ENCODE results near the gene APOBEC3B. TPM values are rescaled to one million over a fixed set of nuclear protein-coding genes. Genes with fewer than 3 reads are reported as not detected.
"Not testable (repeated sequence)": the region's sequence is repeated elsewhere in the genome, so short reads cannot be mapped to it uniquely, and the experiment has no call there.

The APOBEC3B gene
- total RNA-seq, 2 donors from 2014 or later: 0.64 to 12.4 TPM

DNA sequence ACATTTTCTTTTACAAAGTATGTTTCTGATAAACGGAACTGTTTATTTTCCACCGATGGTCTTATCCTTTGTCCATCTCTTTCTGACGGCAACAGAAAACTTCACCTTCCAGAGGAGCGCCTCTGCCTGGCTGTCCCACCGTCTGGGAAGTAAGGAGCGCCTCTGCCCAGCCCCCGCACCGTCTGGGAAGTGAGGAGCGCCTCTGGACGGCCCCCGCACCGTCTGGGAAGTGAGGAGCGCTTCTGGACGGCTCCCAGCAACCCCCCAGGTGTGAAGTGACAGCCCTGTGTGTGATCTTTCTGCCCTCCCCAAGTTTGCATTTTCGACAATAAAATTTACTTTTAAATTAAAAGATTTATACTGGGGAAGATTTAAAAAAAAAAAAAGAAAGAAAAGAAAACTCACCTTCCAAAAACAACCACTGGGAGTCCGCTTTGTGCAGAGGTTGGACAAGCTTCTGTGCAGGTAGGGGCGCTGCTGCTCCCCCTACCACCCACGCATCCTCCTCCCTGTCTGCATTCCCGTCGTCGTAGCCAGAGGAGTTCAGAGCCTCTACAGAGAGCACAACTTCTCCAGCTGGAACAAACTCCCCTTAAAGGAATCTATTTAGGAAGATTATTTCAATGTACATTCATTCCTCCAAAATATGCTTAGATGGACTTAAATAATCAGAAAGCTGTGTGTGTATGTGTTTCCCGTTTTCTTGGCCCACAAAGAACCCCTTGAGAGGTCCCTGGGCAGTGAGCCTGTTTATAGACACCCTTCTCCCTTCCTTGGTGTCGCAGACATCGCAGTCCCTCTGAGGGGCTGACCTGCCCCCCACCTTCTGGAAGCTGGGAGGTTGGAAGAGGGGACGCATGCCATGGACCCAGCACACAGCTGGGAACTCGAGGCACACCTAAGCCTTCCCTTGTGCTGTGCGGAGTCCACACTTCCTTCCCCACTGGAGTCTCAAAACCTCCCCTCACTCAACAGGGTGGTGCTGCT lies 849 bp upstream of the APOBEC3B start:
- peak in 1 of 2 donors; percentile 17 for ATAC-seq
- Mint-ChIP-seq H3K4me3 (peak overlapping the region; percentile 82), H3K4me1 (ENCODE audit: low read depth in 2 of 2) (peaks cover 0 to 23% of the 10 kb centered on the region in 2 donors)

DNA sequence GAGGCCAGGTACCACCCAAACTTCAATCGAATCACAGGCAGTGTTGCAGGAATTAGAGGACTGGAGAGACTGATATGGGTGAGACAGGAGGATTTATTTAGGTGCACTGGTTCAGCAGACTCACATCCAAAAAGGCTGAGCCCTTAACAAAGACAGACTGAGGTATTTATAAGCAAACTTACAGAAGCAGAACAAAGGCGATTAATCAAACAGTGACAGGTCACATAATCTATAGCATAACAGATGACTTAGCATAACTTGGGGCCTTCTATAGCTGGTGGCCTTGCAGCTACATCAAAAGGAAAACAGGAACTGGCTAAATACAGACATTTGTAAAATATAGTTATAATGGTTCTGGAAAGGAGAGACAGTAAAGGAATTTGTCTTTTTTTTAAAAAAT lies 2.1 kb downstream of the APOBEC3B start:
- no peak for ATAC-seq
- Mint-ChIP-seq H3K4me1 (ENCODE audit: low read depth in 2 of 2) (peaks cover 0 to 24% of the 10 kb centered on the region in 2 donors), H3K9me3 (no peaks in the 10 kb centered on the region), H3K27me3 (no peaks in the 10 kb centered on the region), H3K4me3 (no peak overlapping the region), H3K27ac (no peak overlapping the region), H3K36me3 (no peaks in the 10 kb centered on the region)
- no peak for DNase-seq (ENCODE audit: low spot score)

More for the DNA sequence above, 849 bp upstream of the APOBEC3B start:
- Mint-ChIP-seq H3K36me3 (no peaks in the 10 kb centered on the region), H3K27ac (peak overlapping the region in 1 of 2 donors; percentile 68), H3K27me3 (no peaks in the 10 kb centered on the region), H3K9me3 (no peaks in the 10 kb centered on the region)
- no peak for DNase-seq (ENCODE audit: low spot score)

DNA sequence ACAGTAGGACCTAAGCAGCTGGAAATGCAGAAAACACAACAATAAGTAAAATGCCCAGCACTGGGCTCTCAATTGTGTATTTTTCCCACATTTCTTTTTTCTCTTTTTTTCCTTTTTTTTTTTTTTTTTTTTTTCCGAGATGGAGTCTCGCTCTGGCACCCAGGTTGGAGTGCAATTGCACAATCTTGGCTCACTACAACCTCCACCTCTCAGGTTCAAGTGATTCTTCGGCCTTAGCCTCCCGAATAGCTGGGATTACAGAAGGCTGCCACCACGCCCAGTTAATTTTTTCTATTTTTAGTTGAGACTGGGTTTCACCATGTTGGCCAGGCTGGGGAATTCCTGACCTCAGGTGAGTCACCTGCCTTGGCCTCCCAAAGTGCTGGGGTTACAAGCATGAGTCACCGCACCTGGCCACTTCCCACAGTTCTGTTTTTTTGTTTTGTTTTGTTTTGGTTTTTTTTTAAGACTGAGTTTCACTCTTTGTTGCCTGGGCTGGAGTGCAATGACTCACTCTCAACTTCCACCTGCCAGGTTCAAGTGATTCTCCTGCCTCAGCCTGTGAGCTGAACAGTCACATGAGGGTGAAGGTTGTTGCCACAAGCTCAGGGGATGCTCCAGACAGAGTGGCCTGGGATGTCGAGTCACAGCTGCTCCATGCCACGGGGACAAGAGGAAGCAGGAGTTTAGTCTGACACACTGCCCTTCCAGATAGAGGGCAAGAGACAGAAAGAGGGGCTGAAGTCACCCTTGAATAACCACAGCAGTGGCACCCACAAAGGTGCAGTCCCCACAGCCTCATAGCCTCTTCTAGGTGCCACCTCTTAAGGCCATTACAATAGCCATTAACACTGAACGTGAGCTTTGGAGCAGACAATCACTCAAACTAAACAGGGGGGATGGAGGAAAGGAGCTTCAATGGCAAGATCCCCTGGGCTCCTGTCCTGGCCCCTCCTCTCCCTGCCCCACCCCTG lies 2.9 kb downstream of the APOBEC3B start:
- not testable (repeated sequence) for DNase-seq (ENCODE audit: low spot score); H3K36me3 Mint-ChIP-seq; H3K4me3 Mint-ChIP-seq; H3K27me3 Mint-ChIP-seq; H3K9me3 Mint-ChIP-seq
- Mint-ChIP-seq H3K27ac (peak overlapping the region in 1 of 2 donors; percentile 72), H3K4me1 (ENCODE audit: low read depth in 2 of 2) (peaks cover 0 to 29% of the 10 kb centered on the region in 2 donors)
- ATAC-seq: peak in 1 of 2 donors; percentile 55

DNA sequence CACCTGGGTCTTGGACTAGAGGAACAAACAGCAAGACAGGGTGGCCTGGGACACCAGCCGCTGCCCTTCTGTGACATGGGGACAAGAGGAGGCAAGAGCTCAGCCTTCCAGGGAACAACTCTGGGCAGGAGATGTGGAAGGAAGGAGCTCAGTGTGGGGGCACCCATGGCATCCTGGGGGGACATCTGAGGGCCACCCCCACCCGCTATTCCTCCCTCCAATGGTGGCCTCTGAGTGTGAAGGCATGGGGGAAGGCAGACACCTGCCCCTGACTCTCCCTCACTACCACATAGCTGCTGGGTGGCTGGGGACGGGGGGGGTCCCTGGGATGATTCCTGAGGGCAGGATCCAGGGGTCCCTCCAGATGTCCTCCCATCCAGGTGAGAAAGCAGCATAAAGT lies 4.5 kb downstream of the APOBEC3B start:
- Mint-ChIP-seq H3K36me3 (no peaks in the 10 kb centered on the region), H3K27ac (no peak overlapping the region), H3K9me3 (no peaks in the 10 kb centered on the region), H3K4me3 (no peak overlapping the region), H3K4me1 (ENCODE audit: low read depth in 2 of 2) (peaks cover 0 to 26% of the 10 kb centered on the region in 2 donors), H3K27me3 (no peaks in the 10 kb centered on the region)
- DNase-seq (ENCODE audit: low spot score): no peak
- no peak for ATAC-seq

DNA sequence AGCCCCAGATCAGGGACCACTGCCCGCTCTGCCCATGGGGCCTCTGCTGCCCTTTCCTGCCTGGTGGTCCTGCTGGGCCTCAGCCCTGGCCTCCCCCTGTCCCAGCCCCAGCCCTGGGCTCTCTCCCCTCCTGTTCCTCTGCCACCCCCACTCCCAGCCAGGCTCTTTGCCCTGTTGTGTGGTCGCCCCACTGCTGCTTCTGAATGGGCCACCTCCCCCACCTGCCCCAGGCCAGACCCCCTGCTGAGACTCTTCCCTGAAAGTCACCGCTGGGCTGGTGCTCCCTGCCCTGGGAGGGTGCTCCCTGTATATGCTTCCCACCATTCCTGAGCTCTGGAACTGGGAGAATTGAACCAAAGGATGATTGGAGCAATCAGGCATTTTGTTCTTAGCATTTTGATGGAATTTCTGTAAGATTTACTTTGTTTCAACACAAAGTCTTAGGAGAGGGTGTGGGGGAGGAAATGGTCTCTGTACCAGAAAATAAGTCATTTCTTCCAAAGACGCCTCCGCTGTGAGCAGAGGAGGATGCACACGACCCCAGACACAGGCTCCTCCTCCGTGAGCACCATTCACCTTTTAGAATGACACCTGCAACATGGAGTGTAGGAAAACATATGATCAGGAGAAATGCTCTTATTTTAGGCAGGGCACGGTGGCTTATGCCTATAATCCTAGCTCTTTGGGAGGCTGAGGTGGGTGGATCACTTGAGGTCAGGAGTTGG lies 5.2 kb downstream of the APOBEC3B start:
- Mint-ChIP-seq H3K36me3 (no peaks in the 10 kb centered on the region), H3K4me1 (ENCODE audit: low read depth in 2 of 2) (peaks cover 0 to 19% of the 10 kb centered on the region in 2 donors), H3K9me3 (no peaks in the 10 kb centered on the region), H3K4me3 (no peak overlapping the region), H3K27ac (no peak overlapping the region), H3K27me3 (no peaks in the 10 kb centered on the region)
- ATAC-seq: no peak
- DNase-seq (ENCODE audit: low spot score): no peak

DNA sequence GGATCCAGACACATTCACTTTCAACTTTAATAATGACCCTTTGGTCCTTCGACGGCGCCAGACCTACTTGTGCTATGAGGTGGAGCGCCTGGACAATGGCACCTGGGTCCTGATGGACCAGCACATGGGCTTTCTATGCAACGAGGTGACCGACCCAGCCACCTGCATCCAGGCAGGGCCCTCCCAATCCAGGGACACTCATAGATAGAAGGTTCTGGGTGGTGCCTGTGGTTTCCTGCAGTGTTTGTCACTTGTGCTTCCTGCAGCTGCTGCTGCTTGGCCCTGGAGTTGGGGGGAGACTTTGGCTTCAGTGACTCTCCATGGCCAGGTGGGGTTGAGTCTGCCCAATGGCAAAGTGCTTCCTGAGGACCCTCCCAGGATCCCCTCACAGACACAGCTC lies 7.3 kb downstream of the APOBEC3B start:
- ATAC-seq: no peak
- H3K4me1 Mint-ChIP-seq (ENCODE audit: low read depth in 2 of 2): peaks cover 7 to 13% of the 10 kb centered on the region in 2 donors

DNA sequence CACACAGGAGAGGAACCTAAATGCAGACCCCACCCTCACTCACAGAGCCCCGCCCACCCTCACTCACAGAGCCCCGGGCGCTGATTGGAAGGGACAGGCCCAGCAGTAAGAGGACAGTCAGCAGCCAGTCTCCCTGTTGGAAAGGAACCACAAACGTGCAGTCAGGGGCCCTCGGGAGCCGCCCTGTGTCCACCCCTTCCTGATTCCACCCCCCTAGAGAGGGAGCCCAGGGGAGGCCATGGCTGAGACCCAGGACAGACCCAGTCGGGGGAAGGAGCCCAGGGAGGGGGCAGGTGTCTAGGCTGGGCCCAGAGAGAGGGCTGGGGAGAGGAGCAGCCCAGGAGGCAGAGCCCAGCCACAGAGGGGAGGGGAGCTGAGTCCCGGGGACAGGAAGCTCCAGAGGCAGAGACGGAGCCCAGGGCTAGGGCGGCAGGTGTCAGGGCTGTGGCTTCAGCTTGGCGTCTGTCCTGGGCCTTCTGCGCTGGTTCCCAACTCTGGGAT lies 10.8 kb downstream of the APOBEC3B start:
- not testable (repeated sequence) for H3K9me3 Mint-ChIP-seq; H3K27ac Mint-ChIP-seq; H3K4me1 Mint-ChIP-seq (ENCODE audit: low read depth in 2 of 2); H3K36me3 Mint-ChIP-seq; H3K4me3 Mint-ChIP-seq
- ATAC-seq (peak; percentile 17 to 59), DNase-seq (ENCODE audit: low spot score) (peak; percentile 35)
- peaks cover 0 to 14% of the 10 kb centered on the region in 2 donors for H3K27me3 Mint-ChIP-seq

More for the DNA sequence above, 7.3 kb downstream of the APOBEC3B start:
- no peak for DNase-seq (ENCODE audit: low spot score)
- H3K9me3 Mint-ChIP-seq: no peaks in the 10 kb centered on the region
- peaks cover 0 to 9% of the 10 kb centered on the region in 2 donors for H3K27me3 Mint-ChIP-seq
- no peaks in the 10 kb centered on the region for H3K36me3 Mint-ChIP-seq
- H3K4me3 Mint-ChIP-seq: no peak overlapping the region
- H3K27ac Mint-ChIP-seq: no peak overlapping the region

DNA sequence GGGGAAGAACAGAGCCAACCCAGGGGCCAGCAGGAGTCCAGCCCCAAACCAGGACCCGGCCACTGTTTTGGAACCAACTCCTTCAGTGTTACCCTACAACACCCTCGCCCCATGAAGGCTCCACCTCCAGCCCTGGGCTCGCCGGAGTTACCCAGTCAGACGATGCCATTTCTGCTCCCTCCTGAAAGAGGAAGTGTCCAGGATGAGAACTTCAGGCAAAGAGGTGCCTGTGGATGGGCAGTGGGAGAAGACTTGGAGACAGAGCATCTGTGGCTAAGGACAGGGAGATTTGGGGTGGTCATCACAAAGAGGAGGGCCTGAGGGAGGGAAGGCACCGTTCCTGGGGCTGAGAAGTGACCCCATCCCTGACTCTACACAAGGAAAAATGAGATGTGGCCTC lies 14.0 kb downstream of the APOBEC3B start:
- peaks cover 5% of the 10 kb centered on the region for H3K36me3 Mint-ChIP-seq
- peaks cover 7 to 20% of the 10 kb centered on the region in 2 donors for H3K27me3 Mint-ChIP-seq
- DNase-seq (ENCODE audit: low spot score) (peak; percentile 54), ATAC-seq (no peak)
- peaks cover 3% of the 10 kb centered on the region for H3K9me3 Mint-ChIP-seq
- no peak overlapping the region for H3K4me3 Mint-ChIP-seq
- H3K4me1 Mint-ChIP-seq (ENCODE audit: low read depth in 2 of 2): peaks cover 0 to 7% of the 10 kb centered on the region in 2 donors
- H3K27ac Mint-ChIP-seq: no peak overlapping the region

DNA sequence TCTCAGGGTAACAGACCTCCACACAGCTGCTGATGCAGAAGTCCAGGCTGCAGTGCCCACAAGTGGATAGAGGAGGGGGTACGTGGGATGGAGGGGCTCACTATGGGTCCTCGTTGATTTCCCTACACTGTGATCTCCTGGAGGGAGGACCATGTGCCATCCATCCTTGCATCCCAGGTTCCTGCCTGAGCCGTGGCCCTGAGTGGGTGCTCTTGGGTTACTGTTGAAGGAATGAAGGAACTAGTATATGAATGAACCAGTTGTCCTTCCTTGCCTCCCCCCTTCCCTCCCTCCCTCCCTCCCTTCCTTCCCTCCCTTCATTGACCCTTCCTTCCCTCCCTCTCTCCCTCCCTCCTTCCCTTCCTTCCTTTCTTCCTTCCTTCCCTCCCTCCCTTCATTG lies 15.4 kb downstream of the APOBEC3B start:
- Mint-ChIP-seq H3K9me3 (peaks cover 3% of the 10 kb centered on the region), H3K27me3 (peaks cover 7 to 20% of the 10 kb centered on the region in 2 donors)
- no peak for ATAC-seq

DNA sequence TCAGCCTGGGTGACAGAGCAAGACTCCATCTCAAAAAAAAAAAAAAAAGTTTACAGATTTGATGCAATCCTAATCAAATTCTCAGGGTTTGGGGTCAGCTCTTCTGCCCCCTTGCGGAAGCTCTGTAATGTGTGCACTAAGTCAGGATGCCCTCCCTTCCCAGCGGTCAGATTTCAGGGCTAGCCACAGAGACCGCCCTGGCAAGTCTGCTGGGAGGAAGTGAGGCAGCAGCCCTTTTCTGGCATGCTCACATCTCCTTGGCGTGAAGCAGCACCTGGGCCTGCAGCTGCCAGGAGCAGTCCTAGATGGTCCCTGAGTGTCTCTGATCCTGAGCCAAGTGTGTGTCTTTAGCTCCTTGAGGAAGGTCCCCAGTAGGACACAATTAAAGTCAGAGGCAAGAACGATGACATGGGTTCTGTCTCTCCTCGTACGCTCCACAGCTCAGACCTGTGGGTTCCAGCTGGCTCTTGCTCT lies 21.1 kb downstream of the APOBEC3B start:
- Mint-ChIP-seq H3K27me3 (peaks cover 3 to 7% of the 10 kb centered on the region in 2 donors), H3K4me1 (ENCODE audit: low read depth in 2 of 2) (peaks cover 11 to 17% of the 10 kb centered on the region in 2 donors), H3K4me3 (no peak overlapping the region), H3K36me3 (peaks cover under 1% of the 10 kb centered on the region), H3K9me3 (no peaks in the 10 kb centered on the region), H3K27ac (peak overlapping the region in 1 of 2 donors; percentile 78)
- DNase-seq (ENCODE audit: low spot score) (peak; percentile 89), ATAC-seq (peak; percentile 97 to 98)

More for the DNA sequence above, 15.4 kb downstream of the APOBEC3B start:
- Mint-ChIP-seq H3K27ac (no peak overlapping the region), H3K4me3 (no peak overlapping the region), H3K4me1 (ENCODE audit: low read depth in 2 of 2) (peaks cover 0 to 7% of the 10 kb centered on the region in 2 donors), H3K36me3 (peaks cover 5% of the 10 kb centered on the region)
- peak; percentile 52 for DNase-seq (ENCODE audit: low spot score)

DNA sequence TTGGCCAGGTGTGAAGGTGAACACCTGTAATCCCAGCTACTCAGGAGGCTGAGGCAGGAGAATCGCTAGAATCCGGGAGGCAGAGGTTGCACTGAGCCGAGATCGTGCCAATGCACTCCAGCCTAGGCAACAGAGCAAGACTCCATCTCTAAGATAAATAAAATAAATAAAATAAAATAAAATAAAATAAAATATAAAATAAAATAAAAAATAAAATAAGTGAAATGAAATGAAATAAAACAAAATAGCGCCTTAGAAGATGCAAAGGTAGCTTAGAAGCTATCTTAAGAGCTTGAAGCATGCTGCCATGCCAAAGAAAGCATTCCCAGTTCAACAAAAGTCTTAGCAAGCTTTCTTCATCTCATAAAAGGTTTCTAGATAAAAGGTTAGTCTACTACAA lies 25.0 kb downstream of the APOBEC3B start:
- H3K27ac Mint-ChIP-seq: peak overlapping the region in 1 of 2 donors; percentile 74
- H3K9me3 Mint-ChIP-seq: no peaks in the 10 kb centered on the region
- DNase-seq (ENCODE audit: low spot score) (no peak), ATAC-seq (no peak)
- peaks cover 12 to 21% of the 10 kb centered on the region in 2 donors for H3K4me1 Mint-ChIP-seq (ENCODE audit: low read depth in 2 of 2)
- H3K27me3 Mint-ChIP-seq: no peaks in the 10 kb centered on the region
- H3K4me3 Mint-ChIP-seq: no peak overlapping the region
- no peaks in the 10 kb centered on the region for H3K36me3 Mint-ChIP-seq

DNA sequence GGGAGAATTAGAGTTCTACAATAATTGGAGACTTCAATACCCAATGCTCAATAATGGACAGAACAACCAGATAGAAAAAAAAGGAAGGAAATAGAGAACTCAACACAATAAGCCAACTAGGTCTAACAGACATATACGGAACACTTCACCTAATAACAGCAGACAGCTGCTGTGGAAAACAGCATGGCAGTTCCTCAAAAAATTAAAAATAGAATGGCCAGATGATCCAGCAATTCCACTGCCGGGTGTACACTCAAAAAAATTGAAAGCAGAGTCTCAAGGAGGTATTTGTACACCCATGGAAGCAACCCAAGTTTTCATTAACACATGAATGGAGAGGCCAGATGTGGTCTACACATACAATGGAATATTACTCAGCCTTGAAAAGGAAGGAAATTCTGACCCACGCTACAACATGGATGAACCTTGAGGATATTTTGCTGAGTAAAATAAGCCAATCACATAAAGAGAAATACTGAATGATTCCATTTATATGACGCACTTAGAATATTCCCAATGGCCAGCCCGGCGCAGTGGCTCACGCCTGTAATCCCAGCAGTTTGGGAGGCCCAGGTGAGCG lies 26.2 kb downstream of the APOBEC3B start:
- H3K27ac Mint-ChIP-seq: peak overlapping the region in 1 of 2 donors; percentile 74
- H3K27me3 Mint-ChIP-seq; H3K36me3 Mint-ChIP-seq; H3K4me3 Mint-ChIP-seq; H3K9me3 Mint-ChIP-seq; DNase-seq (ENCODE audit: low spot score); ATAC-seq: not testable (repeated sequence)
- H3K4me1 Mint-ChIP-seq (ENCODE audit: low read depth in 2 of 2): peaks cover 17 to 25% of the 10 kb centered on the region in 2 donors
